Erythroblast (primary cell): Measurements from ENCODE around the gene RETSAT.

Experiments
- GATA1 ChIP-seq: IDR thresholded peaks from 2 replicates; pipeline ENCODE4 v1.6.1; 2011; ENCODE audit warnings: low read depth, mild to moderate bottlenecking, control low read depth, low read length, moderate library complexity
- POLR2A ChIP-seq: IDR thresholded peaks from 2 replicates; pipeline ENCODE4 v1.6.1; 2011; ENCODE audit warnings: mild to moderate bottlenecking, low read length

- TF ChIP-seq POLR2A (no peak), GATA1 (no peak)
Measured at GRCh38 chr2:85394976-85395375, 40.6 kb upstream of the RETSAT start.
